Neural crest cell (in vitro differentiated cells): ENCODE measurements around the gene BRSK1. TPM values are rescaled to one million over a fixed set of nuclear protein-coding genes. Genes with fewer than 3 reads are reported as not detected.

Source experiments
- DNase-seq: peaks from one replicate; pipeline ENCODE4 v3.0.0; 2021; ENCODE audit warnings: low read depth, mixed read lengths, low spot score
- H3K27ac Mint-ChIP-seq: one replicate; pipeline ENCODE4 v1.8.0; 2021; ENCODE audit warnings: mild to moderate bottlenecking, mixed read lengths; ENCODE audit not compliant: unreplicated experiment
- H3K27me3 Mint-ChIP-seq: 2 replicates; pipeline ENCODE4 v1.8.0; 2021; ENCODE audit warnings: low read depth, mild to moderate bottlenecking, mixed read lengths
- H3K36me3 Mint-ChIP-seq: 2 replicates; pipeline ENCODE4 v1.8.0; 2021; ENCODE audit warnings: low read depth, mild to moderate bottlenecking, mixed read lengths
- H3K4me1 Mint-ChIP-seq: 2 replicates; pipeline ENCODE4 v1.8.0; 2021; ENCODE audit warnings: mixed read lengths
- H3K4me3 Mint-ChIP-seq: one replicate; pipeline ENCODE4 v1.8.0; 2021; ENCODE audit warnings: mild to moderate bottlenecking, mixed read lengths
- H3K9me3 Mint-ChIP-seq: 2 replicates; pipeline ENCODE4 v1.8.0; 2021; ENCODE audit warnings: mixed read lengths
- CTCF ChIP-seq: fragments of 200-600 bp; sonication (generic); conservative IDR thresholded peaks from 2 replicates; pipeline ENCODE4 v1.5.0; 2021; ENCODE audit warnings: antibody characterized with exemption, mild to moderate bottlenecking
- total RNA-seq: library from RNA; stranded (reverse); gene quantifications from 2 replicates; pipeline ENCODE4 v1.2.1, GENCODE V29; 2021

BRSK1 gene
- total RNA-seq, 1 donor from 2014 or later, result 50.0 TPM

GRCh38 chr19:55300886-55301458 is 17.2 kb downstream of the BRSK1 start:
- Mint-ChIP-seq H3K36me3 (peaks cover 8% of the 10 kb centered on the region), H3K27me3 (no peaks in the 10 kb centered on the region), H3K4me3 (peak overlapping the region; percentile 32), H3K27ac (peak overlapping the region; percentile 95), H3K9me3 (no peaks in the 10 kb centered on the region), H3K4me1 (peaks cover 21% of the 10 kb centered on the region)
- no peak for DNase-seq
- no peak for TF ChIP-seq CTCF

GRCh38 chr19:55301459-55302317 is 17.9 kb downstream of the BRSK1 start:
- peak; percentile 99 for DNase-seq
- peak overlapping the region; percentile 32 for H3K4me3 Mint-ChIP-seq
- TF ChIP-seq CTCF, result peak; percentile 98
- H3K4me1 Mint-ChIP-seq, result peaks cover 21% of the 10 kb centered on the region
- no peaks in the 10 kb centered on the region for H3K27me3 Mint-ChIP-seq
- H3K36me3 Mint-ChIP-seq, result peaks cover 5% of the 10 kb centered on the region
- no peaks in the 10 kb centered on the region for H3K9me3 Mint-ChIP-seq
- peak overlapping the region; percentile 95 for H3K27ac Mint-ChIP-seq

- Mint-ChIP-seq H3K4me1 (peaks cover 21% of the 10 kb centered on the region), H3K27ac (no peak overlapping the region), H3K4me3 (no peak overlapping the region), H3K36me3 (peaks cover 9% of the 10 kb centered on the region), H3K9me3 (no peaks in the 10 kb centered on the region), H3K27me3 (no peaks in the 10 kb centered on the region)
- no peak for TF ChIP-seq CTCF
- no peak for DNase-seq
Observed at GRCh38 chr19:55302318-55302703, 18.5 kb downstream of the BRSK1 start.

GRCh38 chr19:55303477-55303876 is 19.7 kb downstream of the BRSK1 start:
- Mint-ChIP-seq H3K27ac (peak overlapping the region; percentile 57), H3K4me3 (no peak overlapping the region), H3K27me3 (no peaks in the 10 kb centered on the region), H3K4me1 (peaks cover 21% of the 10 kb centered on the region), H3K9me3 (no peaks in the 10 kb centered on the region), H3K36me3 (peaks cover 12% of the 10 kb centered on the region)
- DNase-seq, result no peak
- no peak for TF ChIP-seq CTCF

GRCh38 chr19:55304279-55304978 is 20.6 kb downstream of the BRSK1 start:
- Mint-ChIP-seq H3K4me1 (peaks cover 25% of the 10 kb centered on the region), H3K36me3 (peaks cover 12% of the 10 kb centered on the region), H3K4me3 (no peak overlapping the region), H3K27ac (peak overlapping the region; percentile 36), H3K27me3 (no peaks in the 10 kb centered on the region), H3K9me3 (no peaks in the 10 kb centered on the region)
- no peak for TF ChIP-seq CTCF
- DNase-seq, result peak; percentile 45
